CD4-positive, alpha-beta T cell treated with Interleukin-10 for 1 hour (primary cell): ENCODE results near the gene KRT31.
"Not testable (repeated sequence)": the region's sequence is repeated elsewhere in the genome, so short reads cannot be mapped to it uniquely, and the experiment has no call there.

Source experiments
- DNase-seq: peaks from one replicate; pipeline ENCODE4 v3.0.0-alpha.2; 2020

Gene KRT31

GRCh38 chr17:41383690-41384089, 13.7 kb downstream of the KRT31 start:
- DNase-seq = no peak

DNA sequence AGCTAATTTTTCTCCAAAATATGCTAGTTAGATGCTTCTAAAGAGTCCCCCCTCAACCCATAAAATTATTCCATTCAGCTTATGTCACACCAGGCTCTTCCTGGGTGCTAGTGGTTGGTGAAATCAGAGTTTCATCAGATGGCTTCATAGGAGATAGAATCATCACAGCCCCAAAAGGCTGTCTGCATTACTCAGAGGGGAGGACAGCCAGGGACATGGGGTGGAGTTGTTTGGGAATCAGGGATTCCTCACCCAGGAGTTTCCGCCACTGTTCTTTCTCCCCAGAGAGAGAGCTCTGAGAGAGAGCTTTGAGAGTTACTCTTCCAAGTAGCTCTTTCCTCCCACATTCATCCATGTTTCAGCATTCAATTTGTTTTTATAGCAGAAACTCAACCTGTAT, 15.0 kb downstream of the KRT31 start:
- DNase-seq = no peak

- DNase-seq = not testable (repeated sequence)
Observed at GRCh38 chr17:41381943-41382342, 15.5 kb downstream of the KRT31 start, which contains the start of gene KRT34. KRT34 (minus strand) TSS chr17:41382306; CDS start chr17:41382246, 60 bp downstream.

- DNase-seq = not testable (repeated sequence)
Observed at GRCh38 chr17:41380091-41380490, 17.3 kb downstream of the KRT31 start.

DNA sequence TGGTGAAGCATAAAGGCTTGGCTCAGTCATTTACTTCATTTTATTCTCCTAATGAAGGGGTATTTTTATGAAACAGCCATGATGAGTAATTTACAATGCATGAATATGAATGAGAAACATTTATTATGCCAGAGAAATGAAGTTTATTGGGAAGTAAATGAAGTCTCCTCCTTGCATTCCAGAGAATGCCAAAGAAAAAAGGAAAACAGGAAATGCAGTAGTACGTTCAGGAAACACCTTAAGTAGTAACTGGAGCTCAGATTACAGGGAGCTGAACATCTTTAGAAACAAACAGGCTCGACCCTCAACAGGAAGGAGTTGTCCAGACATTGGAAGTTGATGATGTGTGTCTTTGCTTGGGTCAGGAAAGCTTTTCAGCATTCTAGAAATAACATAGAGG, 19.9 kb downstream of the KRT31 start:
- no peak for DNase-seq

DNA sequence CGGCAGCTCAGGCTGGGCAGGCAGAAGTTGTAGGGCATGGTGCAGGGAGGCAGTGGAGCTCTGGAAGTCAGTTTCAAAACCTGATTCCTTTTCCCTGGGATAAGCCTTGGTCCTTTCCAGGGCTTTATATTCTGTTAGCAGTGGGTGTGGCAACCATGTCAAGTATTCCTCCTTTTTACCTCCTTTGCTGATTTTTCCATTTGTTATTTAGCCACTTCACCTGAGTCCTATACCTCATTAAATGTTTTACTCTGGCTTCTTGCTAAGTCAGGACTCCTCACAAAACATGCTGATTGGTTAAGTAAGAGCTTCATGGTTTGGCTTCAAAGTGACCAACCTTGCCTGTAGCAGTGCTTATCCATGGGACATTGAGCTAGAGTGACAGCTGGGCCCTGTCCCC, 27.7 kb downstream of the KRT31 start, which contains the start of gene KRT33B:
Gene KRT33B, minus strand, starts transcription at position 101 of the 400 bp plus-strand sequence. Its CDS starts 63 bp downstream, at position 38.
- DNase-seq = no peak

DNA sequence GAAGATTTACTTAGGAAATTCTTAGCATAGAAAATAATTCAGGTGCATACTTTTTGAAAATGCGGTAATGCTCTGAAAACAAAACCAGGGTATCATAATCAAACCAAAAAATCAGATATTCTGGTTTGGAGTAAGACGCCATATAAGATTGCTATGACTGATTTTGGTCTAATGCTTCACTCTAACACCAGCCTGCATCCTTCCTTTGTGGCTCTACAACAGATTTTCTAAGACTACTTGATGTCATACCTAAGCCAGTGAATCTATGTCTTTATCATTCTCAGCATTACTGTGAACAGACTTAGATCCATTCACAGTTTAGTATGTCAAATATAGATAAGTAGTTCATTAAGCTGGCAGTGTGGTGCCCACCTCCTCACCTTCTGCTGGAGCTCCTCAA, 28.4 kb downstream of the KRT31 start:
- no peak for DNase-seq

DNA sequence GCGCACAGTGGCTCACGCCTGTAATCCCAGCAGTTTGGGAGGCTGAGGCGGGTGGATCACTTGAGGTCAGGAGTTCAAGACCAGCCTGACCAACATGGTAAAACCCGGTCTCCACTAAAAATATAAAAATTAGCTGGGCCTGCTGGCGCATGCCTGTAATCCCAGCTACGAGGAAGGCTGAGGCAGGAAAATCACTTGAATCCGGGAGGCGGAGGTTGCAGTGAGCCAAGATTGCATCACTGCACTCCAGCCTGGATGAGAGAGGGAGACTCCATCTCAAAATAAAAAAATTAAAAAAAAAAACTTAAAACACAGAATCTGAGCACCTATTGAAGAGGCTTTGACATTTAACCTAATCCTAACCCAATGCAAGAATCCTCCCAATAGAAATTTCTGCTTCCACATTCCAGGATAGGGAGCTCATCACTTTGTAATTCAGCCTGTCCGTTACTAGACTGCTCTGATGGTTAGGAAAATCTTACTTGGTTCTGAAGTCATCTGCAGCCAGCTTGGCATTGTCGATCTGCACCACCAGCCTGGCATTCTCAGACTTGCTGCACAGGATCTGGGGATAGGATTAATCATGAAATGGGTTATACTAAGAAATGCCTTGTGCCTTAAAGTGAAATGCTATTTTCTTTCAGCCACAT, 29.9 kb downstream of the KRT31 start:
- DNase-seq = no peak

GRCh38 chr17:41366070-41366469, 31.3 kb downstream of the KRT31 start:
- DNase-seq = no peak

DNA sequence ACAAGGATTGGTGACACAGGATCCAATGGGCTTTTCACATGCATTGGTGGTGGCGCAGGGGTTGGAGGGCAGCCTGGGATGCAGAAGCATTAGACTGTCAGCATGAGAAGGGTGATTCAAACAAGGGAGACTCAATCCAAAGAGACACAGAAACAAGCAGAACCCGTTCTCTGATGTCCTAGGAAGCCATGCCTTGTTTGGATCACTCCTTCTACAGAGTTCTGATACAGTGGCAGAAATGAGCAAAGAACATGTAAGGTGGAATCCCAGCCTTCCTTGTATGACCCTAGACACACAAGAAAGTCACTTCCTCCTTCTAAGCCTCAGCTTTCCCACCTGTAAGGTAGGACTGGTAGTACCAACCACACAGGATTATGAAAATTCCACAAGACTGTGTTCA, 33.5 kb downstream of the KRT31 start:
- DNase-seq = no peak

DNA sequence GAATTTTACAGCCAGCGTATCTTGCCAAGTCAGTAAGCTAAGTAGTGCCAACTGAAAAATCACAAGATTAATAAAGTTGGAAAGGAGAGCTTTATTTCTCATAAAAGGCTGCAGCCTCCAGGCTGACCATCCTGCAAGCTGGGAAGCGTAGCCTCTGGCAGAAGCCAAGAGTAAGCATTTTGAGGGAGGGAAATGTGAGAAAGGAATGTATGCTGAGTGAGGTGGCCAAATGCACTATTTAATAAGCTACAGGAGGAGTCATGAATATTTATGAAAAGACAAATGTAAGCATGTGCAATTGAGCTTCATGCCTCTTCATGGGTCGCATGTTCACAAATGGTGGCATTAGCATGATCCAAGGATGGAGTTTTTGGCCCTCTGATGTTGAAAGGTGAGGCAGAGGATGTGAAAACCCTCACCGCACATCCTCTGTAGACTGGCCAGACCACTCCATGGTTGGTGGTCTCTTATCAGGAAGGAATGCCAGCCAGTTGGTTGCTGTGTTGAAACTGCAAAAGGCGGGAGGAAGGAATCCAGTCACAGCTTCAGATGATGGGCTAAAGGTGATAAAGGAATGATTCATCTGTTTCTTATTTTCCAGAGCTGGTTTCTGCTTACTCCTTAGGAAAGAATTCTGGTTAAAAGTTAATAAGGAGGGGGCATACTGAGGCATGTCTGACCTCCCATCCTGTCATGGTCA, 37.0 kb downstream of the KRT31 start:
- no peak for DNase-seq

GRCh38 chr17:41354536-41354935, 42.9 kb downstream of the KRT31 start:
- no peak for DNase-seq

GRCh38 chr17:41352597-41353366, 44.6 kb downstream of the KRT31 start:
- no peak for DNase-seq

DNA sequence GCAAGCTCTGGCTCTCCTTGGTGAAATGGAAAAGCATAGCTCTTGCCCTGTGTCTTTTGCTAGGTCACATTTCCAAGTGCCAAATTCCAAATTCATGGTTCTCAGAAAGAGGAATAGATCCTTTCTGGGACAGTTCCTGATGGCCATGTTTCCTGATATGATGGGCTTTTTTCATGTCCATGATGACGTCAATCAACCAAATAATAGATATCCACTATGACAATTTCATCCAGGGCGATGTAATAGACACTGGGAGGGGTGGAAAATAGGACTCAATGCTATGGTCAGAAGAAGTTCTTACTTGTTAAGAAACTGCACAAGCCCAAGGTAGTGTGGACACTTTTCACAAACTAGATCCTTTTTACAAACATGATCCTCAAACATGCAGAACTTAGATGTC, 46.2 kb downstream of the KRT31 start:
- no peak for DNase-seq

DNA sequence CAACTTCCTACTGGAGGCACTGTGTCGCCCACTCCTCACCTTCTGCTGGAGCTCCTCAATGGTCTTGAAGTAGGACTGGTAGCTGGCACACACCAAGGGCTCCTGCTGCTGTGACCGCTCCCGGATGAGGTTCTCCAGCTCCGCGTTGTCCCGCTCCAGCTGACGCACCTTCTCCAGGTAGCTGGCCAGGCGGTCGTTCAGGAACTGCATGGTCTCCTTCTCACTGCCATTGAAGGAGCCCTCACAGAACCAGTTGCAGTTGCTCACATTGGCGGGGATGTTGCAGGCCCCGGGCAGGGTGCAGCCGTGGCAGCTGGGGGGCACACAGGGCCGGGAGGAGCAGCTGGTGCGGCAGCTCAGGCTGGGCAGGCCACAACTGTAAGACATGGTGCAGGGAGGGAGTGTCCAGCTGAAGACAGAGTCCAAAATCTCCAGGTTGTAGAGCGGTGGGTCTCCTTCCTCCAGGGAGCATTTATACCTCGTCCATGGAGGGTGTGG, 47.0 kb downstream of the KRT31 start, which contains the start of gene KRT33A:
Gene KRT33A, minus strand, starts transcription at position 448 of the 498 bp plus-strand sequence. Its CDS starts 61 bp downstream, at position 387.
- not testable (repeated sequence) for DNase-seq

DNA sequence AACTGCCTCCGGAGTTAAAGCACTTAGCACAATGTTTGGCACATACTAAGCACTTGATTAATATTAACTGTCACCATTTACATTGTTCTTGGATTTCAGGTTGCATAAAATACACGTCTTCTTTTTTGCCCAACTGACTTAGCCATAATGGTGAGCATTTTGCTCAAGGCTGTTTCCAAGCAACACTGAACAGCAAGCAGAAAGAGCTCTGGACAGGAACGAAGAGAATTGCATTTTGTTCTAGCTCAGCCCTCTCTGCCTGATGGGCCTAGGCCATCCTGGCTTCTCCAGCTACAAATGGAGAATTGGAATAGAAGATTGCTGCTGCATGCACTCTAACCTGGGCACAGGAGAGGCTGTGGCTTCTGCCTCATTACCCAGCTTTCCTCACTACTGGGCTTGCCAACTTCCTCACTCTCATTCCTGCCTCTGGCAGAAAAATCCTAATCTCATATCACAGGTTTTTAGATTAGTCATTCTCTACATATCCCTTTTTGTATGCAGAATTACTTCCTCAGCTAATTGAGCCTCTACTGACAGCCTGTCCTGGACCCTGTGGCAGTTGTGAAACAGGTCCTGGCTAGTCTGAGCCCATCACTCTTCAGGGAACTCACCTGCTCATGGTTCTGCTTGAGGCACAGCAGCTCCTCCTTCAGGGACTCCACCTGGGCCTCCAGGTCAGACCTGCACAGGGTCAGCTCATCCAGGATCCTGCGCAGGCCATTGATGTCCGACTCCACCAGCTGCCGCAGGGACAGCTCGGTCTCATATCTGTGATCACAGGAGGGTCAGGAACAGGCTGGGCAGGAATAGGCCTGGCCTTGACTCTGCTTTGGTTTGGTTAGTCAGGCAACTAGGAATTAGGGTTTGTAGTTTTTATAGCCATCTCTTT, 49.3 kb downstream of the KRT31 start:
- DNase-seq = no peak

DNA sequence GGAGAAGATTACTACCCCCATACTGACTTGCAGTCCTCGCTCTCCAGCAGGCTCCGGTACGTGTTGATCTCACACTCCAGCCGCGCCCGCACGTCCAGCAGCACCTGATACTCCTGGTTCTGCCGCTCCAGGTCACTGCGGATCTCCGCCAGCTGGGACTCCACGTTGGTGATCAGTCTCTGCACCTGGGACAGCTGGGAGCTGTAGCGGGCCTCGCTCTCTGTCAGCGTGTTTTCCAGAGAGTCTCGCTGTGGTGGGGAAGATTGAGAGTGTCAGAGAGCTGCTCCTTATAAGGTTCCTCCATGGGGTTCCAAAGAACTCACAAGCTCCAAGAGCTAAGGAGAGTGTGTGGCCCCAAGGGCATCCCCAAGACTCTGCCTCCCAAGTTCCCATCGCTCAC, 51.0 kb downstream of the KRT31 start:
- not testable (repeated sequence) for DNase-seq

- no peak for DNase-seq
Observed at GRCh38 chr17:41345992-41346391, 51.4 kb downstream of the KRT31 start.
